ENCODE measurements around the gene LIN7C. TPM values are rescaled to one million over a fixed set of nuclear protein-coding genes. Genes with fewer than 3 reads are reported as not detected.

LIN7C gene
- total RNA-seq, 1 donor from 2014 or later = 93.7 TPM

DNA sequence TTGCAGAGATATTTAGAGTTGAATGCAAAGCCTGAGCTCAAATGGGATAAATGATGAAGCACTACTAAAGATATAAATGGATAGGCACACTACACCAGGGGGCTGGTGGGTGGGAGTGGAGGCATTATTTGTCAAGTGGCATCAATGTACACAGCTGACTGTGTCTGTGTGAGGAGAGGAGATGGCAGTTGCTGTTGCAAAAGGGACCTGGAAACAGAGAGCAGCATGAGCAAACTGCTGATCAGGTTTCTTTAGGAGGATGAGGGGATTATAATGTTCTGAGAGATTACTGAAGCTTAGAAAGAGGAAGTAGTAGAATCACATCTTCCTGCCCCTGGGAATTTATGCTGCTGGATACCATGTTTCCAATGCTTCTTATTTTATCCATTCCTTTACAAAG lies 39.4 kb upstream of the LIN7C start:
- Histone ChIP-seq H3K27me3 (ENCODE audit: control insufficient read depth, insufficient read depth, low read length) (no peaks in the 10 kb centered on the region), H3K36me3 (ENCODE audit: control insufficient read depth, insufficient read depth, low read length) (no peaks in the 10 kb centered on the region), H3K4me3 (ENCODE audit: low read depth, low read length) (no peak overlapping the region)
- TF ChIP-seq, protein P1, sequence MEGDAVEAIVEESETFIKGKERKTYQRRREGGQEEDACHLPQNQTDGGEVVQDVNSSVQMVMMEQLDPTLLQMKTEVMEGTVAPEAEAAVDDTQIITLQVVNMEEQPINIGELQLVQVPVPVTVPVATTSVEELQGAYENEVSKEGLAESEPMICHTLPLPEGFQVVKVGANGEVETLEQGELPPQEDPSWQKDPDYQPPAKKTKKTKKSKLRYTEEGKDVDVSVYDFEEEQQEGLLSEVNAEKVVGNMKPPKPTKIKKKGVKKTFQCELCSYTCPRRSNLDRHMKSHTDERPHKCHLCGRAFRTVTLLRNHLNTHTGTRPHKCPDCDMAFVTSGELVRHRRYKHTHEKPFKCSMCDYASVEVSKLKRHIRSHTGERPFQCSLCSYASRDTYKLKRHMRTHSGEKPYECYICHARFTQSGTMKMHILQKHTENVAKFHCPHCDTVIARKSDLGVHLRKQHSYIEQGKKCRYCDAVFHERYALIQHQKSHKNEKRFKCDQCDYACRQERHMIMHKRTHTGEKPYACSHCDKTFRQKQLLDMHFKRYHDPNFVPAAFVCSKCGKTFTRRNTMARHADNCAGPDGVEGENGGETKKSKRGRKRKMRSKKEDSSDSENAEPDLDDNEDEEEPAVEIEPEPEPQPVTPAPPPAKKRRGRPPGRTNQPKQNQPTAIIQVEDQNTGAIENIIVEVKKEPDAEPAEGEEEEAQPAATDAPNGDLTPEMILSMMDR (IDR thresholded peaks at IDR 0.05; ENCODE audit: insufficient read depth, low read length, severe bottlenecking) = no peak
- DNase-seq (ENCODE audit: low read depth) = no peak
- no peak for FAIRE-seq

DNA sequence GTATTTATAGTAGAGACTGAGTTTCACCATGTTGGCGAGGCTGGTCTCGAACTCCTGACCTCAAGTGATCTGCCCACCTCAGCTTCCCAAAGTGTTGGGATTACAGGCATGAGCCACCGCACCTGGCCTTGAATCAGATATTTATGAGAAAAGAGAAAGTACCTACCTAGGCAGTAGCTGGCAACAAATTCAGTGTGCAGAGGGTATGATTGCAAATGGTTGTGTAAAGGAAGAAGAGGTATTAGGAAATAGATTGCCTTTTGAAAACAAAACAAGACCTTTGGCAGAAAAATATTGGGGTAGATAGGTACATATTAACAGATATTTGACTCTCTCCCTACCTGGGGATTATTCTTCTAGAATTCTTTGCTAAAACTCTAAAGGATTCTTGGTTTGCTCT lies 38.5 kb upstream of the LIN7C start:
- TF ChIP-seq, protein P1 (IDR thresholded peaks at IDR 0.05; ENCODE audit: insufficient read depth, low read length, severe bottlenecking) = no peak
- Histone ChIP-seq H3K27me3 (ENCODE audit: control insufficient read depth, insufficient read depth, low read length) (no peaks in the 10 kb centered on the region), H3K36me3 (ENCODE audit: control insufficient read depth, insufficient read depth, low read length) (no peaks in the 10 kb centered on the region), H3K4me3 (ENCODE audit: low read depth, low read length) (no peak overlapping the region)
- DNase-seq (ENCODE audit: low read depth) (no peak), FAIRE-seq (no peak)

DNA sequence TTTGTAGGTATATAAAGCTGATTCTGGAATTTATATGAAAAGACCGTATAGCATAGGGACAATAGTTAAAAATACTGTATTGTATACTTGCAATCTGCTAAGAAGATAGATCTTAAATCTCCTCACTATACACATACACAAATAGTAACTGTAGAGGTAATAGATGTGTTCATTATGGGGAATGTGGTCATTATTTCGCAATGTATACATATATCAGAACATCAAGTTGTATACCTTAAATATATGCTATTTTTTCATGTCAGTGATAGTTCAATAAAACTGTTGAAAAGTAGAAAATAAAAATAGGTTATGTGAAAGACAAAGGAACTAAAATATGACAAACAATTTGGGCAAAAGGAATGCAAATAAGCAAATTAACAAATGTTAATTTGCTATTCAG lies 35.2 kb upstream of the LIN7C start:
- H3K4me3 ChIP-seq (ENCODE audit: low read depth, low read length) = no peak overlapping the region
- TF ChIP-seq, protein P1 (IDR thresholded peaks at IDR 0.05; ENCODE audit: insufficient read depth, low read length, severe bottlenecking) = no peak
- DNase-seq (ENCODE audit: low read depth) (no peak), FAIRE-seq (no peak)
- H3K27me3 ChIP-seq (ENCODE audit: control insufficient read depth, insufficient read depth, low read length) = no peaks in the 10 kb centered on the region
- H3K36me3 ChIP-seq (ENCODE audit: control insufficient read depth, insufficient read depth, low read length) = no peaks in the 10 kb centered on the region

DNA sequence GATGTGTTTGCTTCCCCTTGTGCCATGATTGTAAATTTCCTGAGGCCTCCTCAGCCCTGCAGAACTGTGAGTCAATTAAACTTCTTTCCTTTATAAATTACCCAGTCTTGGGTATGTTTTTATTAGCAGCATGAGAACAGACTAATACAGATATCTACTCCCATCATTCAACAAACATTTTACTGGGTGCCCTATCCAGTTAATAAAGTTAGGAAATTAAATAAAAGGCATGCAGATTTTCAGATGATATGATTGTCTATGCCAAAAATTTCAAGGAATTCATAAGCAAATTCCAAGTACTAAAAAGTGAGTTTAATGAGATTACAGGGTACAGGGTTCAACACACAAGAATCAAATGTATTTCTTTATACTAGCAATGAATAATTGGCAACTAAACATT lies 33.5 kb upstream of the LIN7C start:
- FAIRE-seq = no peak
- no peak overlapping the region for H3K4me3 ChIP-seq (ENCODE audit: low read depth, low read length)

DNA sequence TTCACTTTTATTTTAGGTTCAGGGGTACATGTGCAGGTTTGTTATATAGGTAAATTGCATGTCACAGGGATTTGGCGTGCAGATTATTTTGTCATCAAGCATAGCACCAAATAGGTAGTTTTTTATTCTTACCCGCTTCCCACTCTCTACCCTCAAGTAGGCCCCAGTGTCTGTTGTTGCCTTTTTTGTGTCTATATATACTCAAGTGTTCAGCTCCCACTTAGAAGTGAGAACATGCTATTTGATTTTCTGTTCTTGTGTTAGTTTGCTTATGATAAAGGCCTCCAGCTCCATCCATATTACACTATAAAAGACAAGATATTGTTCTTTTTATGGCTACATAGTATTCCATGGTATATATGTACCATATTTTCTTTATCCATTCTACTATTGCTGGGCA lies 28.5 kb upstream of the LIN7C start:
- no peak overlapping the region for H3K4me3 ChIP-seq (ENCODE audit: low read depth, low read length)
- TF ChIP-seq, protein P1 (IDR thresholded peaks at IDR 0.05; ENCODE audit: insufficient read depth, low read length, severe bottlenecking) = no peak
- DNase-seq (ENCODE audit: low read depth) (no peak), FAIRE-seq (no peak)
- no peaks in the 10 kb centered on the region for H3K27me3 ChIP-seq (ENCODE audit: control insufficient read depth, insufficient read depth, low read length)
- H3K36me3 ChIP-seq (ENCODE audit: control insufficient read depth, insufficient read depth, low read length) = no peaks in the 10 kb centered on the region

More for the DNA sequence above, 33.5 kb upstream of the LIN7C start:
- no peak for DNase-seq (ENCODE audit: low read depth)
- TF ChIP-seq, protein P1 (IDR thresholded peaks at IDR 0.05; ENCODE audit: insufficient read depth, low read length, severe bottlenecking) = no peak
- Histone ChIP-seq H3K27me3 (ENCODE audit: control insufficient read depth, insufficient read depth, low read length) (no peaks in the 10 kb centered on the region), H3K36me3 (ENCODE audit: control insufficient read depth, insufficient read depth, low read length) (no peaks in the 10 kb centered on the region)

DNA sequence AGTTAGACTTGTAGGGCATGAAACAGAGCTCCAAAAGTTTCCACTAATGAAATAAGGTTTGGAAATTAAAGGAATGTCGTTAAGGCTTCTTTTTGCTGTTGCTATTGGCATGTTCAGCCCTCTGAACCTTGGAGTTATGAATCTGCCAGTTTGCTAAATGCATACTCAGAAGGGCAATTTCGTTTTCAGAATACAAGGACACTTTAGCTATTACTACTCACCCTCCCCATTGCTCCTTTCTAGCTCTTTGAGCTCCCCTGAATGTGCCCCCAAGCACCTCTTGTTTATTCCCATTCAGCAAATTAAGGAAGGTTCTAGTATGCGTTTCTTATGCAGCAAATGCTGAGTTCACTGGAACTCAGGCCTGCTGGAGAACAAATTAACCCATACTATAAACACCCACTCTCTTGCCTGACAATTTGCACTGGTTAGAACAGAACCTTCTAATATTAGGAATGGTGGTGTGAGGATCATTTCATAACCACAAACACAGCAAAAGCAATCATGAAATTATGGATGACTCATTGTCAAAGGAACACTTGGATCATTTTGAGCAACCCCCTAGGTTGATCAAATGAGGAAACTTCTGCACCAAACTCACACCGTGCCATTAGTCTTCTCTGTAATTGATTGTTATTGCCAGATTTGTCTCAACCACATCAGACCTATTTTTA lies 26.2 kb upstream of the LIN7C start:
- TF ChIP-seq, protein P1 (IDR thresholded peaks at IDR 0.05; ENCODE audit: insufficient read depth, low read length, severe bottlenecking) = no peak
- DNase-seq (ENCODE audit: low read depth) (peak; percentile 50), FAIRE-seq (peak; percentile 18)
- Histone ChIP-seq H3K4me3 (ENCODE audit: low read depth, low read length) (no peak overlapping the region), H3K36me3 (ENCODE audit: control insufficient read depth, insufficient read depth, low read length) (no peaks in the 10 kb centered on the region), H3K27me3 (ENCODE audit: control insufficient read depth, insufficient read depth, low read length) (no peaks in the 10 kb centered on the region)

Measured in bronchial epithelial cell (primary cell).